Fibroblast of skin of back (primary cell): ENCODE data around the gene LANCL2.

Experiments
- DNase-seq: peaks from one replicate; pipeline ENCODE4 v3.0.0-alpha.2; 2013

The LANCL2 gene

GRCh38 chr7:55472928-55473725 lies 108.0 kb downstream of the LANCL2 start:
- no peak for DNase-seq

- no peak for DNase-seq
Observed at GRCh38 chr7:55473932-55474331, 108.8 kb downstream of the LANCL2 start.

GRCh38 chr7:55474944-55475854 lies 110.1 kb downstream of the LANCL2 start:
- peak; percentile 32 for DNase-seq

- DNase-seq, result peak; percentile 95
Observed at GRCh38 chr7:55475855-55476803, 111.0 kb downstream of the LANCL2 start.

GRCh38 chr7:55476852-55477780 lies 112.0 kb downstream of the LANCL2 start:
- DNase-seq, result no peak

GRCh38 chr7:55477781-55478374 lies 112.7 kb downstream of the LANCL2 start:
- DNase-seq, result peak; percentile 94

GRCh38 chr7:55478700-55479099 lies 113.6 kb downstream of the LANCL2 start:
- no peak for DNase-seq

GRCh38 chr7:55481155-55481554 lies 116.0 kb downstream of the LANCL2 start:
- no peak for DNase-seq

GRCh38 chr7:55483046-55483445 lies 117.9 kb downstream of the LANCL2 start:
- no peak for DNase-seq
